Neural cell (in vitro differentiated cells): ENCODE measurements around the gene C1QTNF7. TPM values are rescaled to one million over a fixed set of nuclear protein-coding genes. Genes with fewer than 3 reads are reported as not detected.

Experiments used
- H2AFZ ChIP-seq: fragments of 200-600, 300-800 bp; sonication (generic), shearing (Covaris generic); 2 replicates; pipeline ENCODE4 v1.6.0; 2014; ENCODE audit warnings: low read depth, mild to moderate bottlenecking, antibody characterized with exemption, low read length, moderate library complexity
- H3F3A ChIP-seq: fragments of 200-600 bp; shearing (Covaris generic); 2 replicates; pipeline ENCODE4 v1.6.1; 2016; ENCODE audit warnings: mild to moderate bottlenecking, moderate library complexity, mixed read lengths, antibody characterized with exemption, low read length; ENCODE audit not compliant: insufficient read depth, poor library complexity, severe bottlenecking
- H3K27ac ChIP-seq: fragments of 200-600, 300-800 bp; sonication (generic), shearing (Covaris generic); 2 replicates; pipeline ENCODE4 v1.5.1; 2014; ENCODE audit warnings: mild to moderate bottlenecking, low read length, moderate library complexity
- H3K27me3 ChIP-seq: fragments of 300-800, 200-600 bp; sonication (generic), shearing (Covaris generic); 2 replicates; pipeline ENCODE4 v1.6.0; 2014; ENCODE audit warnings: mild to moderate bottlenecking, low read depth, low read length, moderate library complexity; ENCODE audit not compliant: insufficient read depth
- H3K36me3 ChIP-seq: fragments of 300-800, 200-600 bp; sonication (generic), shearing (Covaris generic); 2 replicates; pipeline ENCODE4 v1.5.1; 2014; ENCODE audit warnings: mild to moderate bottlenecking, antibody characterized with exemption, low read length, moderate library complexity; ENCODE audit not compliant: insufficient read depth
- H3K4me2 ChIP-seq: fragments of 300-800, 200-600 bp; sonication (generic), shearing (Covaris generic); 2 replicates; pipeline ENCODE4 v1.6.0; 2014; ENCODE audit warnings: mild to moderate bottlenecking, low read length
- H3K4me3 ChIP-seq: fragments of 300-800, 200-600 bp; sonication (generic), shearing (Covaris generic); 2 replicates; pipeline ENCODE4 v1.5.1; 2014; ENCODE audit warnings: mild to moderate bottlenecking, low read length, moderate library complexity
- H3K79me2 ChIP-seq: fragments of 200-600 bp; shearing (Covaris generic); replicated peaks from 2 replicates; pipeline ENCODE4 v1.6.0; 2014; ENCODE audit warnings: mild to moderate bottlenecking, low read length, moderate library complexity; ENCODE audit not compliant: insufficient read depth
- H3K9ac ChIP-seq: fragments of 300-800, 200-600 bp; sonication (generic), shearing (Covaris generic); 2 replicates; pipeline ENCODE4 v1.6.1; 2016; ENCODE audit warnings: mild to moderate bottlenecking, low read length, mixed read lengths
- H3K9me2 ChIP-seq: fragments of 200-600 bp; shearing (Covaris generic); 2 replicates; pipeline ENCODE4 v1.6.1; 2016; ENCODE audit warnings: mild to moderate bottlenecking, low read length, mixed read lengths; ENCODE audit not compliant: insufficient read depth
- H3K9me3 ChIP-seq: fragments of 200-600, 300-800 bp; sonication (generic), shearing (Covaris generic); 2 replicates; pipeline ENCODE4 v1.6.1; 2016; ENCODE audit warnings: mild to moderate bottlenecking, mixed run types, low read length, moderate library complexity, mixed read lengths
- H4K20me1 ChIP-seq: fragments of 200-600 bp; shearing (Covaris generic); 2 replicates; pipeline ENCODE4 v1.6.1; 2016; ENCODE audit warnings: mild to moderate bottlenecking, mixed run types; ENCODE audit not compliant: insufficient read depth
- CTCF ChIP-seq: fragments of 450-650 bp; IDR thresholded peaks from 2 replicates; pipeline ENCODE4 v1.5.1; 2014; ENCODE audit warnings: antibody characterized with exemption, mild to moderate bottlenecking, moderate library complexity; ENCODE audit not compliant: poor library complexity, severe bottlenecking
- EP300 ChIP-seq: fragments of 450-650 bp; conservative IDR thresholded peaks from 2 replicates; pipeline ENCODE4 v1.6.1; 2014; ENCODE audit warnings: antibody characterized with exemption, mild to moderate bottlenecking, moderate library complexity; ENCODE audit not compliant: poor library complexity, severe bottlenecking
- EZH2 ChIP-seq: fragments of 200-600, 300-800 bp; shearing (Covaris generic), sonication (generic); IDR thresholded peaks from 2 replicates; pipeline ENCODE4 v1.6.1; 2014; ENCODE audit warnings: antibody characterized with exemption, low read length, borderline replicate concordance, mild to moderate bottlenecking; ENCODE audit not compliant: insufficient read depth, poor library complexity, severe bottlenecking
- MXI1 ChIP-seq: fragments of 450-650 bp; conservative IDR thresholded peaks from 2 replicates; pipeline ENCODE4 v1.6.1; 2014; ENCODE audit warnings: antibody characterized with exemption, mild to moderate bottlenecking; ENCODE audit not compliant: poor library complexity, severe bottlenecking
- POLR2AphosphoS5 ChIP-seq: IDR thresholded peaks from 2 replicates; pipeline ENCODE4 v1.6.1; 2012
- RAD21 ChIP-seq: fragments of 450-650 bp; conservative IDR thresholded peaks from 2 replicates; pipeline ENCODE4 v1.6.1; 2014; ENCODE audit warnings: antibody characterized with exemption, mild to moderate bottlenecking, moderate library complexity
- REST ChIP-seq: IDR thresholded peaks from 2 replicates; pipeline ENCODE4 v1.6.1; 2012; ENCODE audit warnings: borderline replicate concordance
- SMC3 ChIP-seq: fragments of 450-650 bp; conservative IDR thresholded peaks from 2 replicates; pipeline ENCODE4 v1.6.1; 2014; ENCODE audit warnings: antibody characterized with exemption, mild to moderate bottlenecking, moderate library complexity; ENCODE audit not compliant: poor library complexity
- TAF1 ChIP-seq: IDR thresholded peaks from 2 replicates; pipeline ENCODE4 v1.6.1; 2012; ENCODE audit warnings: low read depth
- polyA plus RNA-seq: library from polyadenylated mRNA; depleted of rRNA; stranded (reverse); fragments of >200 nt; gene quantifications from 2 replicates; pipeline ENCODE4 v1.2.3, GENCODE V29; 2014

The C1QTNF7 gene
- polyA plus RNA-seq, 1 donor from 2014 or later, result not detected

GRCh38 chr4:15481961-15482745 is 54.3 kb downstream of the C1QTNF7 start:
- no peak overlapping the region for H3K9ac ChIP-seq
- H3F3A ChIP-seq, result no peaks in the 10 kb centered on the region
- H3K4me2 ChIP-seq, result no peak overlapping the region
- H3K9me3 ChIP-seq, result peaks cover 3% of the 10 kb centered on the region
- no peak overlapping the region for H2AFZ ChIP-seq
- TF ChIP-seq SMC3 (no peak), EZH2 (no peak), EP300 (no peak), RAD21 (no peak), POLR2AphosphoS5 (no peak), REST (no peak), CTCF (no peak), TAF1 (no peak), MXI1 (no peak)
- H3K27me3 ChIP-seq, result no peaks in the 10 kb centered on the region
- H3K27ac ChIP-seq, result no peak overlapping the region
- no peaks in the 10 kb centered on the region for H3K9me2 ChIP-seq
- H4K20me1 ChIP-seq, result no peaks in the 10 kb centered on the region
- H3K4me3 ChIP-seq, result no peak overlapping the region
- no peaks in the 10 kb centered on the region for H3K79me2 ChIP-seq
- no peaks in the 10 kb centered on the region for H3K36me3 ChIP-seq

GRCh38 chr4:15482842-15483241 is 55.0 kb downstream of the C1QTNF7 start:
- no peak for TF ChIP-seq RAD21
- no peak for TF ChIP-seq REST
- TF ChIP-seq SMC3, result no peak
- no peak for TF ChIP-seq EZH2
- TF ChIP-seq TAF1, result no peak
- TF ChIP-seq CTCF, result no peak
- TF ChIP-seq MXI1, result no peak
- no peak for TF ChIP-seq EP300
- no peak for TF ChIP-seq POLR2AphosphoS5
- H3K9ac ChIP-seq, result no peak overlapping the region
- no peak overlapping the region for H3K4me2 ChIP-seq
- no peaks in the 10 kb centered on the region for H3K36me3 ChIP-seq
- no peak overlapping the region for H3K27ac ChIP-seq
- H4K20me1 ChIP-seq, result no peaks in the 10 kb centered on the region
- no peaks in the 10 kb centered on the region for H3K79me2 ChIP-seq
- H3K27me3 ChIP-seq, result no peaks in the 10 kb centered on the region
- H3K9me3 ChIP-seq, result peaks cover 3% of the 10 kb centered on the region
- no peak overlapping the region for H3K4me3 ChIP-seq
- no peaks in the 10 kb centered on the region for H3K9me2 ChIP-seq
- no peak overlapping the region for H2AFZ ChIP-seq
- H3F3A ChIP-seq, result no peaks in the 10 kb centered on the region
